Activated CD4-positive, alpha-beta T cell treated with anti-CD3 and anti-CD28 coated beads, Interleukin-2, amount 50 U/mL, for 16 hours (primary cell): ENCODE measurements around the gene TMCO5A.
"Not testable (repeated sequence)": the region's sequence is repeated elsewhere in the genome, so short reads cannot be mapped to it uniquely, and the experiment has no call there.

ENCODE experiments used
- DNase-seq: peaks from one replicate; pipeline ENCODE4 v3.0.0-alpha.2; 2020

TMCO5A gene

GRCh38 chr15:37934340-37934739 lies at the start of gene TMCO5A:
TMCO5A (plus strand) TSS chr15:37934640; CDS start chr15:37936324, 1,684 bp downstream.
- no peak for DNase-seq

- no peak for DNase-seq
Observed at GRCh38 chr15:37885651-37886050, 48.8 kb upstream of the TMCO5A start.

GRCh38 chr15:37888356-37888755 lies 46.1 kb upstream of the TMCO5A start:
- DNase-seq = no peak

GRCh38 chr15:37891766-37892368 lies 42.6 kb upstream of the TMCO5A start:
- DNase-seq = peak; percentile 38

GRCh38 chr15:37893309-37893708 lies 41.1 kb upstream of the TMCO5A start:
- no peak for DNase-seq

- DNase-seq = no peak
Observed at GRCh38 chr15:37898362-37898761, 36.1 kb upstream of the TMCO5A start.

GRCh38 chr15:37900326-37901221 lies 33.9 kb upstream of the TMCO5A start:
- DNase-seq = no peak

- no peak for DNase-seq
Observed at GRCh38 chr15:37902126-37902525, 32.3 kb upstream of the TMCO5A start.

- no peak for DNase-seq
Observed at GRCh38 chr15:37903919-37904625, 30.4 kb upstream of the TMCO5A start.

GRCh38 chr15:37907136-37907535 lies 27.3 kb upstream of the TMCO5A start:
- no peak for DNase-seq

GRCh38 chr15:37921527-37922385 lies 12.7 kb upstream of the TMCO5A start:
- no peak for DNase-seq

GRCh38 chr15:37926136-37926535 lies 8.3 kb upstream of the TMCO5A start:
- DNase-seq = no peak

GRCh38 chr15:37929238-37929637 lies 5.2 kb upstream of the TMCO5A start:
- no peak for DNase-seq

- DNase-seq = no peak
Observed at GRCh38 chr15:37931321-37931720, 3.1 kb upstream of the TMCO5A start.

GRCh38 chr15:37931868-37932267 lies 2.6 kb upstream of the TMCO5A start:
- no peak for DNase-seq

- no peak for DNase-seq
Observed at GRCh38 chr15:37932549-37932948, 1.9 kb upstream of the TMCO5A start.

- DNase-seq = no peak
Observed at GRCh38 chr15:37933666-37934065, 774 bp upstream of the TMCO5A start.

GRCh38 chr15:37940876-37941275 lies 6.4 kb downstream of the TMCO5A start:
- no peak for DNase-seq

- DNase-seq = no peak
Observed at GRCh38 chr15:37941779-37942178, 7.3 kb downstream of the TMCO5A start.

GRCh38 chr15:37951999-37952398 lies 17.6 kb downstream of the TMCO5A start:
- no peak for DNase-seq

GRCh38 chr15:37960742-37961141 lies 26.3 kb downstream of the TMCO5A start:
- not testable (repeated sequence) for DNase-seq

GRCh38 chr15:37967788-37968187 lies 33.3 kb downstream of the TMCO5A start:
- no peak for DNase-seq

- no peak for DNase-seq
Observed at GRCh38 chr15:37973856-37974255, 39.4 kb downstream of the TMCO5A start.
